Stimulated activated CD8-positive, alpha-beta memory T cell treated with anti-CD3 and anti-CD28 coated beads, Interleukin-12 subunit alpha, Interleukin-12 subunit beta, amount 100 ng/mL, for 4 hours (primary cell): ENCODE measurements around the gene TTC36.
A peak's percentile ranks its signal among the peaks of the same experiment; 100 is the strongest.
"Not testable (repeated sequence)": the region's sequence is repeated elsewhere in the genome, so short reads cannot be mapped to it uniquely, and the experiment has no call there.

ENCODE experiments used
- DNase-seq: peaks from one replicate; pipeline ENCODE4 v3.0.0-alpha.2; 2020; ENCODE audit warnings: low read depth

TTC36 gene, protein sequence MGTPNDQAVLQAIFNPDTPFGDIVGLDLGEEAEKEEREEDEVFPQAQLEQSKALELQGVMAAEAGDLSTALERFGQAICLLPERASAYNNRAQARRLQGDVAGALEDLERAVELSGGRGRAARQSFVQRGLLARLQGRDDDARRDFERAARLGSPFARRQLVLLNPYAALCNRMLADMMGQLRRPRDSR

DNA sequence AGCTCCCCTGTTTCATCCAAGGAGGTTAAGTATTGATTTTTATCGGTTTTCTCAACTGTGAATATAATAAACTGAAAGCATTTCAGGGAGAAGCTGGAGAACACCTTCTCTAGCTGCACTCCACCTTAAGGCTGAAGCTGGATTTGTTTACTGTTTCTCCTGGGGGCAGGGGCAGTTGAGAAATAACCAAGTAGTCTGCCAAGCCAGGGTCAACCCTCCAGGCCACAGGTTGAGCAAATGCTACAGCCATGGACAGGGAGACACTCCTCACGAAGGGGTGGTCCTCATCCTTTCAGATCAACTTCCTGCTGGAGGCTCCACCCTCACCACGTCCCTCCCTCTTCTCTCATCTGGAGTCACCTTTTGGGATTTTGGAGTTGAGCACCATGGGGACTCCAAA, at the start of gene TTC36:
TTC36 (plus strand) TSS at position 366 of the 400 bp plus-strand sequence; CDS start at position 387, 21 bp downstream.
- DNase-seq = no peak

DNA sequence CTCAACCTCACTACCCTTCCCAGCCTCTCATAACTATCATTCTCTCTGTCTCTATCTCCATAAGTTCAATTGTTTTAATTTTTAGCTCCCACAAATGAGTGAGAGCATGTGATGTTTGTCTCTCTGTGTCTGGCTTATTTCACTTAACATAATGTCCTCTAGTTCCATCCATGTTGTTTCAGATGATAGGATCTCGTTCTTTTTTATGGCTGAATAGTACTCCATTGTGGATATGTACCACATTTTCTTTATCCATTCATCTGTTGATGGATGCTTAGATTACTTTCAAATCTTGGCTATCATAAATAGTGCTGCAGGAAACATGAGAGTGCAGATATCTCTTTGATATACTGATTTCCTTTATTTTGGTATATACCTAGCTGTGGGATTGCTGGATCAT, 46.0 kb upstream of the TTC36 start:
- DNase-seq = not testable (repeated sequence)

DNA sequence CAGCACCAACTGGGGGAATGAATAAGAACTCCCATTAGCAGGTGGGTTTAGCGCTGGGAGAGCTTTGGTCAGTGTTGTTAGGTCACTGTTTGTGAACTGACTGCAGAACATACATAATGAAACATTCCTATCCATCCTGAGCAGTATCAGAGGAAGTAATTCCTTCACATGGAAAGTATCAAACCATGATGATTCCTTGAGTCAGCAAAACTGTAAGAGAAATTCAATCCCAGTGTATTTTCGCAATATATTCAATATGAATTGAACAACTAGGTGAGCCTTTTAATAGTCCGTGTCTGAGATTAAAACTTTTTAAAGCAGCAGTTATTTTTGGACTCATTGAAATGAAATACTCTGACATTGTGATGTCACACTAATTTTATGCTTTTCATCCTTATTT, 42.9 kb upstream of the TTC36 start:
- DNase-seq = no peak

DNA sequence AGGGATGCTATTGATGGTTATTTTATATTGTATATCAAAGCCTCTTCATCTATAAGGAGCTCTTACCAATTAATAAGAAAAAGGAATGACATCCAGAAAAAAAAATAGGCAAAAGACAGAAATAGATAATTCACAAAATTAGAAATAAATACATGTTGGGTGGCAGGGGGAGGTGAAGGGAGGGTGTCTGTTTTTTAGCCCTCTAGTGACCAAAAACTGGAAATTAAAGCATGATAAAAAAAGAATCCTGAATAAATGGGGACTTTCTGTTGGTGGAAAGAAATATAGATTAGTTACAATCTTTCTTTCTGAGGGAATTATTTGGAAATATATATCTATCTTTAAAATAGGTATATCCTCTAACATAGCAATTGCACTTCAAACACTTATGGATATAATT, 42.0 kb upstream of the TTC36 start:
- DNase-seq = no peak

DNA sequence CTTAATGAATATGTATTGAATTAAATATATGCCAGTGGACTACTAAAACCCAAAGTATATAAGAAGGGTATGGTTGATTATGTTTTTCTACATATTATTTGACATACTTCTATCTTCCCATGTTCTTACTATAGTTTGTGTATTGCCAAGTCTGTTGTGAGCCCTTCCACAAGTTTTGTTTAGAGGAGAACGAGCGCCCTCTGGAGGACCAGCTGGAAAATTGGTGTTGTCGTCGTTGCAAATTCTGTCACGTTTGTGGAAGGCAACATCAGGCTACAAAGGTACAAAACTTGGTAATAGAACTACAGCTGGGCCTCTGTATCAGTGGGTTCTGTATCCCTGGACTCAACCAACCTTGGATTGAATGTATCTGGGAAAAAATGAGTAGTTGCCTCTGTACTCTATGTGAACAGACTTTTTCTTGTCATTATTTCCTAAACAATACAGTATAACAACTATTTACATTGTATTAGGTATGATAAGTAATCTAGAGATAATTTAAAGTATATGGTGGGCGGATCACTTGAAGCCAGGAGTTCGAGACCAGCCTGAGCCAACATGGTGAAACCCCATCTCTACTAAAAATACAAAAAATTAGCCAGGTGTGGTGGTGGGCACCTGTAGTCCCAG, 38.7 kb upstream of the TTC36 start:
- peak; percentile 45 for DNase-seq

DNA sequence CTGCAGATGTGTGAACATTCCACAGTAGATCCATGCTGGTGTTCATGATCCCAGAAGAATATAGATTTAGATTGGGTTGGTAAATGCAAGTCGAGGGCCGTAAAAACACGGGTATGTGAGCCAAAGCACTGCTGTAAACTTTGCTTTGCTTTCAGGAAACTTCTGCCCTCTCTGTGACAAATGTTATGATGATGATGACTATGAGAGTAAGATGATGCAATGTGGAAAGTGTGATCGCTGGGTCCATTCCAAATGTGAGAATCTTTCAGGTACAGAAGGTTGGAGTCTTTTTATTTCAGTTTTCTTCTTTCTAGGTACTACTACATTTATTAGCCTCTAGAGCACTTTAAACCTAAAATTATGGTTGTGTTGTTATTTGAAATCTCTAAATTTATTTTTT, 36.2 kb upstream of the TTC36 start:
- DNase-seq = no peak

DNA sequence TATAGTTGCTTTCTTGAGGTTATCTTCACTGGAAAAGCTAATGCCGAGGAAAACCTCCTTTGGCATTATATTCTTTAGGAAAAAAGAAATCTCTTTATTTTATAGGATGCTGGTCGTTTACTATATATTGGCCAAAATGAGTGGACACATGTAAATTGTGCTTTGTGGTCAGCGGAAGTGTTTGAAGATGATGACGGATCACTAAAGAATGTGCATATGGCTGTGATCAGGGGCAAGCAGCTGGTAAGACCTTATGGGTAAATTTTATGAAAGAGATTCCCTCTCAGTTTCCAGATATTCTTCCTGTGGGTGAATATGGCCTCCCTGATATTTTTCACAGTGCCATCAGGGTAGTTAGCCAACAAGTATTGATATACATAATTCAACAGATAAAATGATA, 29.4 kb upstream of the TTC36 start:
- no peak for DNase-seq

DNA sequence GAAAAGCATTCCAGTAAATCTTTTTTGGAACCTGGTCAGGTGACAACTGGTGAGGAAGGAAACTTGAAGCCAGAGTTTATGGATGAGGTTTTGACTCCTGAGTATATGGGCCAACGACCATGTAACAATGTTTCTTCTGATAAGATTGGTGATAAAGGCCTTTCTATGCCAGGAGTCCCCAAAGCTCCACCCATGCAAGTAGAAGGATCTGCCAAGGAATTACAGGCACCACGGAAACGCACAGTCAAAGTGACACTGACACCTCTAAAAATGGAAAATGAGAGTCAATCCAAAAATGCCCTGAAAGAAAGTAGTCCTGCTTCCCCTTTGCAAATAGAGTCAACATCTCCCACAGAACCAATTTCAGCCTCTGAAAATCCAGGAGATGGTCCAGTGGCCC, 24.1 kb upstream of the TTC36 start:
- no peak for DNase-seq

DNA sequence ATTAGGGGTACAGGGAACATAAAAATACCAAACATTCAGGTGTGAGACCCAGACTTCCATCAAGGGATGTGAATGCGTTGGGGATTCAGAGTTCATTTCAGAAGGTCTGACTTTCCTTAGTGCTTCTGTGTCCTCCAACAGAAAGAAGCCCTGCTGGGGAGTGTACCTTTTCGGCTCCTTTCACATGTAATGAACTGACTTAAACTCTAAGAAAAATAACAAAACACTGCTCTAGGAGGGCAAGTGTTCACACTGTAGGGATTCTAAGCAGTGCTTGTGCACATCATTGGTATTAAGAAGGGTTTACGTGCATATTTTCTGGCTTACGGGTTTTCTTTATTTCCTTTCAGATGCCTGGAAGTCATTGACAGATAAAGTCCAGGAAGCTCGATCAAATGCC, 15.7 kb upstream of the TTC36 start:
- DNase-seq = no peak

DNA sequence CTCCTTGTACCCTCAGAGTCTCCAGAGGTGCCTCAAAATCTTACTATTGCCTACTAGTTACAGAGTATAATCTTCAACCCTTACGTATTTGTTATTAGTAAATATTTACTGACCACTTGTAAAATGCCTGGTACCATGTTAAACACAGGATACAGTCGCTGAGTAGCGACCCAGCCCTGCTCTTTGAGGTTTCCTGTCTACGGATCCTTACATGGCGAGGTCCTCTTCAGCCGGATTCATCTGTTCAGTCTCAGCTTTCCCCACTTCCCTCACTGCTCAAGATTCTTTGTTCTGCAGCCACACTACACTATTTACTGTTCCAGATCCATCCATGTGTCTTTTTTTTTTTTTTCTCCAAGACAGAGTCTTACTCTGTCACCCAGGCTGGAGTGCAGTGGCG, 13.2 kb upstream of the TTC36 start:
- no peak for DNase-seq

DNA sequence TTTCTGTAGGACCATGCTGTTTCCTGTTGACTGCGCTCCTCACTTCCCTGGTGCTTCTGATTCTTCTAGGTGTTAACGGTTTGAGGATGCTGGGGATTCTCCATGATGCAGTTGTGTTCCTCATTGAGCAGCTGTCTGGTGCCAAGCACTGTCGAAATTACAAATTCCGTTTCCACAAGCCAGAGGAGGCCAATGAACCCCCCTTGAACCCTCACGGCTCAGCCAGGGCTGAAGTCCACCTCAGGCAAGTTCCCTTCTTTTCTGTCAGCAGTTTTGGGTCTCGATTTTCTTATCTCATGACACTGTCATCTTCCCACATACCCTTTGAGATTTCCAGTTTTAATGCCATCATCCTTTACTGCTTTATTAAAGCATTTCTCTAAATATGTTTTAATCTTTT, 7.7 kb upstream of the TTC36 start:
- DNase-seq = no peak

DNA sequence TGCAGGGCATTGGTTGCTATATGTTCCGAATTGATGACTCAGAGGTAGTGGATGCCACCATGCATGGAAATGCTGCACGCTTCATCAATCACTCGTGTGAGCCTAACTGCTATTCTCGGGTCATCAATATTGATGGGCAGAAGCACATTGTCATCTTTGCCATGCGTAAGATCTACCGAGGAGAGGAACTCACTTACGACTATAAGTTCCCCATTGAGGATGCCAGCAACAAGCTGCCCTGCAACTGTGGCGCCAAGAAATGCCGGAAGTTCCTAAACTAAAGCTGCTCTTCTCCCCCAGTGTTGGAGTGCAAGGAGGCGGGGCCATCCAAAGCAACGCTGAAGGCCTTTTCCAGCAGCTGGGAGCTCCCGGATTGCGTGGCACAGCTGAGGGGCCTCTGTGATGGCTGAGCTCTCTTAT, 5.4 kb upstream of the TTC36 start:
- DNase-seq = no peak

DNA sequence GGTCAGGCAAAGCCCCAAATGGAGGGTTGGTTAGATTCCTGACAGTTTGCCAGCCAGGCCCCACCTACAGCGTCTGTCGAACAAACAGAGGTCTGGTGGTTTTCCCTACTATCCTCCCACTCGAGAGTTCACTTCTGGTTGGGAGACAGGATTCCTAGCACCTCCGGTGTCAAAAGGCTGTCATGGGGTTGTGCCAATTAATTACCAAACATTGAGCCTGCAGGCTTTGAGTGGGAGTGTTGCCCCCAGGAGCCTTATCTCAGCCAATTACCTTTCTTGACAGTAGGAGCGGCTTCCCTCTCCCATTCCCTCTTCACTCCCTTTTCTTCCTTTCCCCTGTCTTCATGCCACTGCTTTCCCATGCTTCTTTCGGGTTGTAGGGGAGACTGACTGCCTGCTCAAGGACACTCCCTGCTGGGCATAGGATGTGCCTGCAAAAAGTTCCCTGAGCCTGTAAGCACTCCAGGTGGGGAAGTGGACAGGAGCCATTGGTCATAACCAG, 4.7 kb upstream of the TTC36 start:
- no peak for DNase-seq

DNA sequence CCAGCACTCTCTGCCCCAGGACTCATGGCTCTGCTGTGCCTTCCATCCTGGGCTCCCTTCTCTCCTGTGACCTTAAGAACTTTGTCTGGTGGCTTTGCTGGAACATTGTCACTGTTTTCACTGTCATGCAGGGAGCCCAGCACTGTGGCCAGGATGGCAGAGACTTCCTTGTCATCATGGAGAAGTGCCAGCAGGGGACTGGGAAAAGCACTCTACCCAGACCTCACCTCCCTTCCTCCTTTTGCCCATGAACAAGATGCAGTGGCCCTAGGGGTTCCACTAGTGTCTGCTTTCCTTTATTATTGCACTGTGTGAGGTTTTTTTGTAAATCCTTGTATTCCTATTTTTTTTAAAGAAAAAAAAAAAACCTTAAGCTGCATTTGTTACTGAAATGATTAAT, 2.9 kb upstream of the TTC36 start:
- DNase-seq = no peak

DNA sequence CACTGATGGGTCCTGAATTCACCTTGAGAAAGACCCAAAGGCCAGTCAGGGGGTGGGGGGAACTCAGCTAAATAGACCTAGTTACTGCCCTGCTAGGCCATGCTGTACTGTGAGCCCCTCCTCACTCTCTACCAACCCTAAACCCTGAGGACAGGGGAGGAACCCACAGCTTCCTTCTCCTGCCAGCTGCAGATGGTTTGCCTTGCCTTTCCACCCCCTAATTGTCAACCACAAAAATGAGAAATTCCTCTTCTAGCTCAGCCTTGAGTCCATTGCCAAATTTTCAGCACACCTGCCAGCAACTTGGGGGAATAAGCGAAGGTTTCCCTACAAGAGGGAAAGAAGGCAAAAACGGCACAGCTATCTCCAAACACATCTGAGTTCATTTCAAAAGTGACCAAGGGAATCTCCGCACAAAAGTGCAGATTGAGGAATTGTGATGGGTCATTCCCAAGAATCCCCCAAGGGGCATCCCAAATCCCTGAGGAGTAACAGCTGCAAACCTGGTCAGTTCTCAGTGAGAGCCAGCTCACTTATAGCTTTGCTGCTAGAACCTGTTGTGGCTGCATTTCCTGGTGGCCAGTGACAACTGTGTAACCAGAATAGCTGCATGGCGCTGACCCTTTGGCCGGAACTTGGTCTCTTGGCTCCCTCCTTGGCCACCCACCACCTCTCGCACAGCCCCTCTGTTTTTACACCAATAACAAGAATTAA, 2.4 kb upstream of the TTC36 start:
- DNase-seq = no peak

DNA sequence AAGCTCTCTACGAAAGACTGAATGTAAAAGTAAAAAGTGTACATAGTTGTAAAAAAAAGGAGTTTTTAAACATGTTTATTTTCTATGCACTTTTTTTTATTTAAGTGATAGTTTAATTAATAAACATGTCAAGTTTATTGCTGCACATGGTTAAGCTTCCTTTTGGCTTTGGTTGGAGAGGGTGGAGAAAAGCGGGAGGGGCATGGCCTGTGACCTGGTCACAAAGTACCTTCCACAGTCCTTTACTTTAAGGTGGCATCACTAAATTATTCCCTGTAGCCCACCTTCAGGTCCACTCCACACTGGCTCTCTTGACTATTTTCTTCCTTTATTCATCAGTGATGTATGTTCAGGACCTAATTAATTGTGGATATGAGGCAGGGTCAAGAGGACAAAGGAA, 586 bp upstream of the TTC36 start:
- no peak for DNase-seq

DNA sequence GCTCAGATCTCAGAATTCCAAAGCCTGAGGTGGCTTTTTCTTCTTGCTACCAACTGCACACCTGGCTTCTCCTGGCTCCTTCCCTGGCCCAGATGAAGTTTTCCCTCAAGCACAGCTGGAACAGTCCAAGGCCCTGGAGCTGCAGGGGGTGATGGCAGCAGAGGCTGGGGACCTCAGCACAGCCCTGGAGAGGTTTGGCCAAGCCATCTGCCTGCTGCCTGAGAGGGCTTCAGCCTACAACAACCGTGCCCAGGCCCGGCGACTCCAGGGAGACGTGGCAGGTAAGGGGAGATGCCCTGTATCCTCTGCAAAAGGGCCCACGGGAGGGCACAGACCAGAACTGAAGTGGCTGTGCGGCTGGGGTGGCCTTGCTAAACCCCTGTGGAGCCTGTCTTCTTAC, 1.2 kb downstream of the TTC36 start:
- no peak for DNase-seq

DNA sequence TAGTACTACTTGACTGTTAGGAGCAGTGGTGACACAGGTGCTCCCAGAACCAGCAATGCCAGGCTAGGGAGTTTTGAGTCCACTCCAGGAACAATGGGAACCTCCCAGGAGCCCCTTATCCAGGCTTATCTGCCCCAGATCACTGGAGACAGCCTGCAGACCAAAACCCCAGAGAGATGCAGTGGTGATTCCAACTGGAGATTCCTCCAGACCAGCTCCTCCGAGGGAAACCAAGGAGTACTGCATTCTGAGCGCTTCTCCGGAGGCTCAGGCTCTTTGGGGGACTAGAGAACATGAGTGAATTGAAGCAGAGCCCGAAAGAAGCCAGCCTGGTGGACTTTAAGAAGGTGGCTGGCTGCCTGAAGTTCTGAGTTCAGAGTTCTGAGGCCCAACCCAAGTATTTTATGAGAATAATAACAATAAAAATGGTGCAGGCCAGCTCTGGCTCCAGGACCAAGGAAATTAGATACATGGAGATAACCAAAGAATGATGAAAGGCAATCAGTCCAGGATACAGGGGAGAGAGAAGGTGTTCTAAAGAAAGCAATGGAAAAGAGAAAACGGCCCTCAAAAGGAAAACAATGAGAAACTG, 2.4 kb downstream of the TTC36 start:
- no peak for DNase-seq

DNA sequence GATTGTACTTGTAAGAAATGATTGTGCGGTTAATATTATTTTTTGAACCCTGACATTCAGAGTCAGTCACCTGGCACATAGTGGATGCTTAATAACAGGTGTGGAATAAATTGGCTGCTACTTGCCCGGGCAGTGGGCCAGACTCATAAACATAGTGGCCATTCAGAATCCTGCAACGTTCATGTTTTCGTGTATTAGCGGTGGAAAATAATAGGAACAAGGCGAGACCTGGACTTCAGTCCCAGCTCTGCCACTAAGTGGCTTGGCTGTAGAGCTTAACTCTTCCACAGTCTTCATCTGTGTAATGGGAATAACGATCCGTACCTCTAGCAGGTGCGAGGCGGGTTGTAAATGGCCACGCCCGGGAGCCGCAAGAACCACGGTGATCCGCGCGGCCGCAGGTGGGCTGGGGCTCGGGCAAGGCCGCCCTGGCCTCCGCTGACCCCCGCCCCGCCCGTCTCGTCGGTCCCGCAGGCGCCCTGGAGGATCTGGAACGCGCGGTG, 3.0 kb downstream of the TTC36 start:
- DNase-seq = peak; percentile 5

DNA sequence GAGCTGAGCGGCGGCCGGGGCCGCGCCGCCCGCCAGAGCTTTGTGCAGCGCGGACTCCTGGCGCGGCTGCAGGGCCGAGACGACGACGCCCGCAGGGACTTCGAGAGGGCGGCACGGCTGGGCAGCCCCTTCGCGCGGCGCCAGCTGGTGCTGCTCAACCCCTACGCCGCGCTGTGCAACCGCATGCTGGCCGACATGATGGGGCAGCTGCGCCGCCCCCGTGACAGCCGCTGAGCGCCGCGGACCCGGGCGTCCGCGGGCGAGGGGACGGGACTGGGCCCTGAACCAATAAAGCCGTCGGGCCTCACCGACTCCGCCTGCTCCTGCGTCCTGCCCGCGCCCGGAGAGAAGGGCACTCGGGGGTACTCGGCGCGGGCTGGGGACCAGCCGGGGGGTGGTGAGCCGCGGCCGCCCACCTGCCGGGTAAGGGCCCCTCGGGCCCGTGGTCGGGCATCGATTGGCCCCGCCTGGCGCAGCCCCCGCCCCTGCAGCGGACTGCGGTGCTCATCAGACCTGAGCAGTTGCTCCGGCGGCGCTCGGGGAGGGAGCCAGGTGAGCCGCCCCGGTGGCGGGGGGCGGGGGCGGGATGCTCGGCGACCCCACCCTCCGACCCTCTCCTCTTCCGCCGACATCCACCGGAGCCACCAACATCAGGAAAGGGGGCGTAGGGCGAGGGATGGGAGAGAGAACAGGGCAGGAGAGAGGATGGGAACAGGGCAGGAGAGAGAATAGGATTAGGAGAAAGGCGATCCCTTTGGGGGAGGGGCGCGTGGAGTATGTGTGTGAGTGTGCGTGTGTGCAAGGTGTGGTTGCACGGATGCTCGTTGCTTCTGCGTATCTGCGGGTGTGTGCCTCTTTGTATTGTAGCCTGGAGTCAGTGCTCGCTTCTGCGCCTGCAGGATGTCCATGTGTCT, 3.7 kb downstream of the TTC36 start, which contains the start of gene TMEM25:
TMEM25 (plus strand) TSS at position 510 of the 914 bp plus-strand sequence. CDS start 610 bp downstream, outside the sequence.
- DNase-seq = peak; percentile 66

DNA sequence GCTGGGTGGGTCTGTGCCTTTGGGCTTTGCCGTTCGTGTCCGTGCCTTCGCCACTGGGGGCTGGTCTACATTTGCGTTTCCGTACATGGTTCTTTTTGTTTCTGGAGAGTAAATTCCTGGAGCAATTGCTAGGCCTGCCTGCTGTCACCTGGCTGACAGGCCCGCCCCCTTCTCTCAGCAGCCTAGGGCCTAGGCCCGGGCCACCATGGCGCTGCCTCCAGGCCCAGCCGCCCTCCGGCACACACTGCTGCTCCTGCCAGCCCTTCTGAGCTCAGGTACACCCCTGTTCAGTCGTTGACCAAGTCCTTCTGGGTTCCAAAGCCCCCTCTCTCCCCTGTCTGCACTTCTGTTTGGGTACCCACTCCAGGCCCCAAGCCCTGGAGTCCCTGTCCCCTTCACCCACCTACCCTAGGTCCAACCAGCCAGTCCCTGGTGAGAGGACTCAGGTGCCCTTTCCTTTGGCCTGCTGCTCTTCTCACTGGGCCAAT, 4.4 kb downstream of the TTC36 start:
- no peak for DNase-seq
